DMS114 treated with DMSO at 0.1 percent for 48 hours (cell line): ENCODE data around the gene TRNT1.
A peak's percentile ranks its signal among the peaks of the same experiment; 100 is the strongest.

Source experiments
- DNase-seq: peaks from one replicate; lab custom pipeline; 2025; ENCODE audit not compliant: unreplicated experiment; lab: John Stamatoyannopoulos, UW

Gene TRNT1

DNA sequence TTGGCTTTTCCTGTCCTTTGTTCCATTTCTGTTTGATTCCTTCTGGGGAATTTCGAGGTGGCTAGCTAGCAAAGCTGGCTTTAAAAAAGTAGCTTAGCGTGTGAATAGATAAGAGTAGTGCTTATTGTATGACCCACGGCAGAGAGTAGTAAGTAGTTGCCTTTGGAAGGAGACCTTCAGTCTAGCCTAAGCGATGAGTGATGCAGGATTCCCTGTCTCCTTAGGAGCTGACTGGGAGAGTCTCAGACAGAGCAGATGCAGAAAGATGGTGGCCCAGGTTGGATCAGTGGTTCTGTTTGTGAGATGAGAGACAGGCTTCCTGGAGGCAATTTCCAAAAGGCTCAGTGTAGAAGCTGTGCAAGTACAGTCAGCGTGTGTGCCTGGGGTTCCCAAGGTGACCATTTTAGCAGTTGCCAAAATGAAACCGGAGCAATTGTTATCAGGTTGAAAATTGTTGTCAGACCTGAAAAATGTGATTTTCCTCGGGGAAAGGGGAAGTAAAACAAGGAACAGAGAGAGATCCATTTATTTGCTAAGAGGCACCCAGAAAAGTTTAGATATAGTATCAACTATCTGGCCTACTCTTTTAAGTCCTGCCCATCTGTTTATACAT lies 15.9 kb upstream of the TRNT1 start:
- no peak for DNase-seq

DNA sequence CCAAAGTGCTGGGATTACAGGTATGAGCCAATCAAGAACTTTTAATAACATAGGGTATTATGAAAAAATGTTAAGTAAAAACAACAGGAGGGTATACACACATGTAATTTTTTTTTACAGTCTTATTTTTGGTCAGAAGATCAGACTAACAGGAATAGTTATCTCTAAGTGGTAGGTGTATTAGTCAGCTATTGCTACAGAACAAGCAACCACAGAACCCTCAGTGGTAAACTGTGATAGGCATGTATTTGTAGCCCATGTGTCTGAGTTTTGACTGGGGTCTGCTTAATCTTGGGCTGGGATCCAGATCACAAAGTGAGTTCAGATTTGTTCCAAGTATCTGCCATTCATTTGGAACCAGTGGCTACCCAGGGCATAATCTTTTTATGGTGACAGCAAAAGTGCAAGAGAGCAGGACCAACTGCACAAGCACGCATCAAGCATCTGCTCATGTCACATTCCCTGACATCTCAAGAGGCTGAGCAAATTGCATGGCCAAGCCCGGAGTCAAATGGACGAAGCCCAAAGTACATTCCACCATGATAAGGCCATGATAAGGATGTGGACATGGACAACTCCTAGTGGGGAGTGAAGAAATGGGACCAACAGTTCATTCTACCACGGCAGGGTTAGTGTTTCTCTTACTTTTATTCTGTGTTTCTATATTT lies 13.6 kb upstream of the TRNT1 start:
- no peak for DNase-seq

DNA sequence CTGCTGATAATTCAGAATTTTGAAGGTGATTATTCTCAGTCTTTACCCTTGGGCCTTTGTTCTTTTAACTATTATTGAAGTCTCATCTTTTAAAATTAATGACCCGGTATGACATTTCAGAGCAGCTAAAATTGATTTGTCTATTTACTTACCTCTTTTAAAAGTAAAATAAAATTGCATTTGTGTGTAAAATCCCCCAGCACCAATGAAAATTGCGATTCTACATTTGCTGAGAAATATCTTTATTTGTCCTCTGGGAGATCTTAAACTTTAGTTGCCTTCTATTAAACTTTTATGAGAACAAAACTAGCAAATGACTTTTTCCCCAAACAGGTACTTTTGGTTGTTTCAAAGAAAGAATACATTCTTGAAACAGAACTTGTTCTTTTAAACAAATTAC lies 9.1 kb upstream of the TRNT1 start:
- DNase-seq: no peak

DNA sequence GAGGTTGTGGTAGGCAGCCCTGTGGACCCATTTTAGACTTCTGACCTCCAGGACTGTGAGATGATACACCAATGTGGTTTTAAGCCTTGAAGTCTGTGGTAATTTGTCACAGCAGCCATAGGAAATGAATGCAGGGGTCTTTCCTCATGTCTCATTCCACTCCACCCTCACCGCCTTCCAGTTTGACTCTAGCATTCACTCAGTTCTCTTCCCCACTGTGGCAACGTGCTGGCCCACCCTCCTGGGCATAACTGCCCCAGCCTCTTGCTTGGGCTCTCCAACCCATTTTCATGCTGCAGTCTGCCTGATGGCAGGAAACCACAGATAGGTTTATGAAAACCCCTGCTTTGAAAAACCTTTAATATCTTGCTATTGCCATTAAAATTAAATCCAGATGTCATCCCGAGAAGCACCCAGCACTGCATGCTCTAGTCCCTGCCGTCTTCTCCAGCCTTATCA lies 7.3 kb upstream of the TRNT1 start:
- DNase-seq: no peak

DNA sequence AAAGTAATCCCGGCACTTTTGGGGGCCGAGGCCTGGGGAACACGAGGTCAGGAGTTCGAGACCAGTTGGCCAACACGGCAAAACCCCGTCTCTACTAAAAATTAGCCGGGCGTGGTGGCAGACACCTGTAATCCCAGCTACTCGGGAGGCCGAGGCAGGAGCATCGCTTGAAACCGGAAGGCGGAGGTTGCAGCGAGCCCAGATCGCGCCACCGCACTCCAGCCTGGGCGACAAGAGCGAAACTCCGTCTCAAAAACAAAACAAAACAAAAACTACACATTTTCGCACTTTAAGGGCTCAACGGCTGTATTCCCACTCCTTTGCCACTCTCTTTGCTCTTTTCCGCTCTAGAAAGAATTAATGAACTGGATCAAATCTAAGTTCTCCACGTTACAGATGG lies 763 bp upstream of the TRNT1 start:
- DNase-seq: no peak

DNA sequence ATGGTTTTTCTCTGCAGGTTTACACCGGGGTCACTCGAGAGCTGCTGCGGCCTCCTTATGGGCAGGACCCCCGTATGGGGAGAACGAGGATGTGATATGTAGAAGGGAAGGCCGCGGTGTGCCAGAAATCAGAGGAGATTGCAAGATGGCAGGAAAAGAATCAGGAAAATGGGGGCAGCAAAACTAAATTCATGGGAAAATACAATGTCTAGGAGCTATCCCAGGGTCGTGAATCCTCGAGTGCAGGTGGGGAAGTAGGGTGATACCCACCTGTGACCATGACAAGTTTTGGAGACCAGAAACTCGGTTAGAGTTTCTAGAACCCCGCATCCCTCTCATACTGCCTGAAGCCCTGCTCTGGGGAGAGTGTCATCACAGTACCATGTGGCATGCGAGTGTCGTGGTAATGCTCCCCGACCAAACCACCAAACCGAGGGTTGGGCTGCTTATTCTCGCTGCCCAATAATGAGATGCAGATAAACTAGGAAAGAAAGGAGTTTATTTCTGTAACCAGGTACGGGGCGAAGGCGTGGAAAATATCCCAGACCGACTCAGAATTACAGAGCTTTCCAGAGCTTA lies 781 bp downstream of the TRNT1 start:
- DNase-seq: no peak

DNA sequence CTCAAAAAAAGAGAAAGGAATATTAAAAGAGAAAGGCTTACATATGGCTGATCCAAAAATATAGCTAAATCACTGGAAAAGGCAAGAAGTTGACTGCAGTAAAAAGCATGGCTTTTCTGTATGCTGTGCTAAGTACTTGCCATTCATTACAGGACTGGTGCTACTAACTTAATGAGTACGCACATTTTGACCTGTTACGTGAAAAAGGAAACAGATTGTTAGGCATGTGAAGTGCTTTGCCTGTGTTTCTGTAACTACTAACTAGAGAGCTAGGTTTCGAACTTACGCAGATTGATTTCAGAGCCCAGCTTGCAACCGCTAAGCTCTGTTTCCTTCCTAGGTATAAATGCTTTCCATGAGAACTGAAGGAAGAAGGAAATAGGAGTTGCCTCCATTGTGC lies 2.8 kb downstream of the TRNT1 start:
- no peak for DNase-seq

DNA sequence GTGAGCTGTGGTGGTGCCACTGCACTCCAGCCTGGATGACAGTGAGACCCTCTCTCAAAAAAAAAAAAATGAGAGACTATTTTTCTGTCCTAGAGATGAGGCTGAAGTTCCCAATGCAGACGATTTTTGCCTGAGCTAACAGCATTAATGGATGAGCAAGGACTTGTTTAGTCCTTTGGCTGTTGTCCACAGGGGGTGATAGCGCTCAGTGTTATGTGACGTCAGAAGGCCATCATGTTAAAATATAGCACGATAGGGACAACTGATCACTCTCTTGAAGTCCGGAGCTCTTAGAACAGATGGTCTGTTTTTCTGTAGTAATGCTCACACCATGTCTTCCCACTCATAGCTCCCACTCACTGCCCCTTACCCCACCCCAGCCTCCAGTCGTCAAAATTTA lies 6.8 kb downstream of the TRNT1 start:
- no peak for DNase-seq

DNA sequence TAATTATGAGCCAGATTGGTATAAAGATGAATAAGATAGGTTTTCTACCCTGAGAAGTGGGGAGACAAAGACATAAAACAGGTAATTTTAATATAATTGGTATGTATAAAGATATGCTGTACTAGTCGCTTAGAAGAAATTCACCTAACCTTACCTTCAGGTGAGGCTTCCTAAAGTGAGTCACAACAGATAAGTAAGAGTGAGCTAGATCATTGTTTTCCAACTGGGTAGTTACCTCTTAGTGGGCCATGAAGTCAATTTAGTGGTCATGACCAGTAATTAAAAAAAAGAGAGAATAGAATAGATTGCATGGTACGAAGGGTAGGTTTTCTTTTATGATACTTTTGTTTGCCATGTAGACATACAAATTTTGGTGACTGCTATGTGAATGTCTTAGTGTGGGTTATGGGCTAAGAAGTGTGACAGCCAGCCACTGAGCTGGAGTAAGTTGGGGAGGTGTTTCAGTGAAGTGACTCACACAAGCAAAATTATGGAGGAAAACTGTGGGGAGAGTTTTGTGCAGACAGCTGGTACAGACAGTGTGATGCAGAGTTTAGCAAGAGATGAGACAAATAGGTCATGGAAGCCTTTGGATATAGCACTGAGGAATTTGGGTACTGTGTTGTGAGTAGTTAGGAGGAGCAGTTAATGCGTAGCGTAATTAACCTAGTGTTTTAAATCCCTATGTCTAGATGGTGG lies 8.2 kb downstream of the TRNT1 start:
- no peak for DNase-seq

DNA sequence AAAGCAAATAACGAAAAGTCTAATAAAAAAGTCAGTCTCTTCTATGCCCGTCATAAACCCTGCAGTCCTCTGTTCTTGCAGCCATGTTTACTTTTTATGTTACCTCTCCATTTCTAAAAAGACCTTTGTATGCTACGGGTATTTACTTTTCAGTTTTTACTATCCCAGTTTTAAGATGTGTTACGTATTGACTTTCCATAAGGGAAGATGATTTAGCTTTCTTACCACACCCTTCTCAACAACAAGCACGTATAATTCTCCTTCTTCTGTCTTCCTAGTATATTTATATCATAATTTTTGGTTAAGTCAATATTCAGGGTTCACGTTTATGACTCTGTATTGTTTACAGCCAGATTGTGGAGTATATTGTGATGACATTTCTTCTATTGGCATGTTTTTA lies 10.8 kb downstream of the TRNT1 start:
- no peak for DNase-seq

DNA sequence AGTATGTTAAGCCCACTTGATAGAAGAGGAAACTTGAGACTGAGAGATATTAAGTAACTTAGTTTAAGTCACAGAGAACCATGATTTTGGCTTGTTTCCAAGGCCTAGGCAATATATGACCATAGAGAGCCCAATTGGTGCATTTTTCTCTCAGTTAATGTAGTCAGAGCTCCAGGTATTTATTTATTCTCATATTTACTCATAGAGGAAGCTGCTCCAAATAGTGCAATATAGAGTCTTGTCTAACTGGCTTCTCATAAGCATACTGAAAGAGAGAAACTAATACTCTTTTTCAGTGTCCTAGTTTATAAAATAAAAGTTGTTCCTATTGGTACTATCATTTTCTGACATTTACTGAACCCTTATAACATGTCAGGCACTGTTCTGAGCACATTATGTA lies 15.2 kb downstream of the TRNT1 start:
- no peak for DNase-seq

DNA sequence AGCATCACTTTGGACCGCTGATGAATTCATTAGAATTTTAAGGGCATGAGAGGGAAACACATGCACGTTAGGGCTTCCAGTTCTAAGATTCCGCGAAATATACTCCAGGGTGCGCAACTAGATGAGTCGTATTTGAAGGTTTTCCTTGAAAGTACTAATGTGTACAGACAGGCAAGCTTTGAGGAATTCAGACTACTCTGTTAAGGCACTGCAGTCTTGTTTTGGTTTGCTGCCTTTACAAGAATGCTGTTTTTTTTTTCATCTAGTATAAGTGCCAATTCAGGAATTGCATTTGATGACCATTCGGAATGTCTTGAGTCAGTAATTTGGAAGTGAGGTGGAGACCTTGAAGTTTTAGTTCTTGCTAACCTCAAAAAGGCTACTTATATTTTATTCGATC lies 19.1 kb downstream of the TRNT1 start:
- no peak for DNase-seq

DNA sequence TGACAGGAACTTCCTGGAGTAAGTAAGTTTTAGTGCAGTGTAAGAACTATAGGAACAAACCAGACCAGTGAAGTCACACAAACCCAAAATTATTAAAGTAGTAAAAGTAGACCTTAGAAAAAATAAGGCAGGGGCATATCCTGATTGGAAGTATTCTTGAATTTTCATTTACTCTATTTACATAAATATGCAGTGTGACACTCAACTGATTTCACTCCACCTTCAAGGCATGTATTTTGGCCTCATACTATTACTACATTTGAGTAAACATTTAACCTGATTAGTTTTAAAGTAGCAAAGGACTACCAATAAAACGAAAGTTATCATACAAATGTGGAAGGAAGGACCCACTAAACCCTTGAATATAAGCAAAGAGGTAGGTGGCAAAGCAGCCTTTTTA lies 22.8 kb downstream of the TRNT1 start:
- DNase-seq: no peak

DNA sequence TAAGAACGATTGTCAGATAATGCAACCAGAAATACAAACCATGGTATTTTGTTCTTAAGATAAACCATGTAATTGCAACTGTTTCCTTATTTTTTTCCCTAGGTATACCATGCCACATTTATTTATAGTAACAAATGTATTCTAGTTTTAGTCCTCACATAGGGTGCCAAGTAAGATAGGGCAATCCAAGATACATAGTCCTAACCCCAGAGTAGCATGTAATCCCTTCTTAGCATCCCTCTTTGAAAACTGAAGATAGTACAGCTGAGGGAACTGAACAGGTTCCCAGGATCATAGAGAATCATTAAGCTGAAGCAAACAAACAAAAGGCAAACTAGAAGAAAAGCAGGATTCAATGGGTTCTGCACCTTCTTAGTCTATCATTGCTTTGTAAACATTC lies 24.8 kb downstream of the TRNT1 start:
- DNase-seq: no peak

DNA sequence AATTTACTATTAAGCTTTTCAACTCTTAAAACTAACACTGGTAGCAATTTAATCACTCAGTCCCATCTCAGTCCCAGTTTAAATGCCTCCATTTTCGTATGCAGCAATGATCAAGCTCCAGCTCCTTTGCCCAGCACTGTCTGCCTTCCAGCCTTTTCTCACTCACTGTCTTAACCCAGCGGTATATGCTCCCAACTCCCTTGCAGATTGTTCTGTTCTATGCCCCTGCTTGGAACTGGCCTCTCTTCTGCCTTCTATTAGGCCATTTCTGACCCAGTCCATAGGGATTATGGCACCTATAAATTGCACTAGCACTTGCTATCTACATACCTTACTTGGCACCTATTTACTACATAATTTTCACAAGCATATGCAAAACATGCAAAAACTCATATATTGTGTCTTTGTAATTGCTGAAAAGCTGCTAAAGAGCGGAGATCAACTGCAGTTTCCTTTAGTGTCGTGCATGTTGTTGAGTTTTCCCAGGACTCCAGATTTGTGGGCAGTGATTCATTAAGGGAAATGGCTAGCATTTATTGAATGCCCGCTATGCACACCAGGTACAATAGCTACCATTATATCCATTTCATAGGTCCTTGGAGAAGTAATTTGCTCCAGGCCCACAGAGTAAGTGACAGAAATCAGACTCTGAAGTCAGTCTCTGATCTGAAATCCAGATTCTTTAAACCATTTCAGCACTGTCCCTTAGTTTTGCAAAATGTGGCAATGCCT lies 28.3 kb downstream of the TRNT1 start:
- no peak for DNase-seq

DNA sequence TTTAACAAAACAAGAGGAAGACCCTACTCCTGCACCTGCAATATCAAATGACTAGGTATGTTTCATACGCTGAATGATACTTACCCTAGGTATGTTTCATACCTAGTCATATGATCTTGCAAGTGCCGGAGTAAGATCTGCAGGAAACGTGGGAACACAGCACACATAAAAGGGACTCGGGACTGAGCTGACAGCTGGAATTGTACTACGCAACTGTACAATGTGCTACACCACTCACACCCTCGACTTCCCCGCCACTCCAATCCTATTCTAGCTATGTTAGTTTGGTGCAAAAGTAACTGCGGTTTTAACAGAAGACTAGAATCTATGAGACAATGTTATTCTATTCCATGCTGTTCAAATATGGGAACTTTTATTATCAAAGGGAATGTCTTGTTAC lies 30.7 kb downstream of the TRNT1 start:
- no peak for DNase-seq

DNA sequence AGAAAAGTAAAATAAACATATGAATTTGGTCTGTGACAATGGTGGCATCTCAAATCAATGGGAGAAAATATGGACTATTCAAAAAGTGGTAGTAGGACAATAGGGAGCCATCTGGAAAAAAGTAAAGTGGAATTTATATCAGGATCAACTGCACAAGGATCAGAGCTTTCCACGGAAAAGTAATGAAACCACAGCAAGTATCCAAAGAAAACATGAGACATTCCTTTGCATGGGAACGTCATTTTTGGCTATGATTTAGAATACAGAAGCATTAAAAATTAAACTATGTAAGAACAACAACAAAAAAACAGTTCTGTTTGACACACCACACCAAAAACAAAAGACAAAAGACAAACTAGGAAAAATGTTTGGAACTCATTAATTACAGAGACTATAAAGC lies 34.1 kb downstream of the TRNT1 start:
- DNase-seq: no peak

DNA sequence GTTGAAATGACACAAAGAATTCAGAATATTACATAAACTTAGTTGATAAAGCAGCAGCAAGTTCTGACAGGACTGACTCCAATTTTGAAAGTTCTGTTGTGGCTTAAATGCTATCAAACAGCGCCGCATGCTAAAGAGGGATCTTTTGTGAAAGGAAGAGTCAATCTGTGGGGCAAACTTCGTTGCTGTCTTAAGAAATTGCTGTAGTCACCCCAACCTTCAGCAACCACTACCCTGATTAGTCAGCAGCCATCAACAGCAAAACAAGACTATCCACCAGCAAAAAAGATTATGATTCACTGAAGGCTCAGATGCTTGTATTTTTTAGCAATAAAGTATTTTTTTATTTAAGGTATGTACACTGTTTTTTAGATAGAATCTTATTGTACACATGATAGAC lies 38.5 kb downstream of the TRNT1 start:
- no peak for DNase-seq

DNA sequence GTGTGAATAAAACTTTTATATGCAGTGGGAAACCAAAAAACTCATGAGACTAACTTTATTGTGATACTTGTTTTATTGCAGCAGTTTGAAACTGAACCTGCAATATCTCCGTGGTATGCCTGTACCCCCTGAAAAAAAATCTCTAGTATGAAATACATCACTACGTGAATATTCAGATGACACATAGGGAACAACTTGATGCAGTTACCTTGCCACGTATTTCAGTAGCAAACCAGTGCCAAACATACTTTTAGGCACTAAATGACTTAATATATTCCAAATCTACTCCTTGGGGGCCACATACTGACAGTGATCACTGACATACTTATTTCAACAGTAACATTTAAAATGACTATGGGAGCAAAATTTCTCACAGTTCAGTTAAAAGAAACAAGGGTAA lies 38.9 kb downstream of the TRNT1 start:
- no peak for DNase-seq

DNA sequence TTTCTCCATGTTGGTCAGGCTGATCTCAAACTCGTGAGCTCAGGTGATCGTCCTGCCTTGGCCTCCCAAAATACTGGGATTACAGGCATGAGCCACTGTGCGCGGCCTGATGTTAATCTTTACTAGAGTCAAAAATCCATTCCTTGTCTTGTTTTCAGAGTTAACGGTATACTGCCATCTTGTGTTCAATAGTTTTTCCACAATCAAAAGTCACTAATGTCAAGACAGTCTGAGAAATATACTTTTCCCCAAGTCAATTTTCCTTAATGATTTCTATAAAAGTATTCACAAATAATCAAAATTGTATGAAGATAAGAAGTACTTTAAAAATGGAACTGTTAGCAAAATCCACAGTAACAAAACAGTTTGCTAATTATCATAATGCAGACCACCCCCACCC lies 44.3 kb downstream of the TRNT1 start:
- DNase-seq: peak; percentile 10

DNA sequence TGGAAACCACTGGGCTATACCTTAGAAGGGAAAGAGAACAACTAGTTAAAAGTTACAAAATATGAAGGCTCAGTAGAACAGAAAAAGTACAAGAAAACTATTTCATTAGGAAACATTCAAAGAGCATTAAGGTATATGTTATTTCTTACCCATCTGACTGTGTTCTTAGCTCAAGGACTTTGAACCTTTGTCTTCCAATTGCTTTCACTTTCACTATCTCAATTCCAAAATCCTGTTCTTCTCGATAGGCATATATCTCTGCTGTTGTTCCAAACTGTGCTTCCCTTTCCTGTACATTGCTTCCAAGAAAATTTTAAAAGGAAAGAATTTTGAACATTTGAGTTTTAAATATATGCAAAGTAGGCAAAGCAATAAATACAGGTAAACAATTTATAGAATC lies 45.9 kb downstream of the TRNT1 start:
- no peak for DNase-seq
